ENCODE measurements around the gene PPP2R5A.
"Not testable (repeated sequence)": the region's sequence is repeated elsewhere in the genome, so short reads cannot be mapped to it uniquely, and the experiment has no call there.

The PPP2R5A gene

GRCh38 chr1:212313616-212314015 is 28.4 kb downstream of the PPP2R5A start:
- peaks cover 0 to 34% (median 20%) of the 10 kb centered on the region in 5 donors for H3K4me1 ChIP-seq (ENCODE audit: control insufficient read depth in 5 of 5, insufficient read depth in 5 of 5, low read length in 5 of 5)
- no peaks in the 10 kb centered on the region for H3K9me3 ChIP-seq (ENCODE audit: control insufficient read depth in 5 of 5, low read length in 5 of 5)
- no peak overlapping the region for H3K4me3 ChIP-seq (ENCODE audit: low read depth in 1 of 5, low read length in 5 of 5)
- peak overlapping the region; percentile 55 for H3K27ac ChIP-seq (ENCODE audit: low read depth, low read length)
- no peak overlapping the region for H3K9ac ChIP-seq (ENCODE audit: low read length in 5 of 5)
- H3K36me3 ChIP-seq (ENCODE audit: control insufficient read depth in 5 of 5, insufficient read depth in 5 of 5, low read length in 5 of 5), result no peaks in the 10 kb centered on the region
- H3K27me3 ChIP-seq (ENCODE audit: control insufficient read depth in 5 of 5, insufficient read depth in 4 of 5, low read length in 5 of 5), result no peaks in the 10 kb centered on the region

DNA sequence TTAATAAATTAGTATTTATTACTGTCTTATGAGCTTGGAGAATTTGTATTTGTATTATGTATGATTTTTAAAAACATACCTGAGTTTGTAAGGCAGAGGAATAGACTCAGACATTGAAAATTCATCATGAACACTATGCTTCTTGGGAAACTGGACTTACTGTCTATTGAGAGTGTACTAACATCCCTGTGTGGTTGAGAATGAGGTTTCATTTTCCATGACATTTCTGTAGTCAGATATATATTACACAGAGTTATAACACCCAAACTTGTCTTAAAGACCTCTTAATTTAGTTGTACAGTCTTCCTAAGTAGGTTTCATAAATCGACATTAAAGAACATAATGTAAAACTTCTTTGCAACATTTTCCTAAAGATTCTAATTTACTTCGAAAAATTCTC is 30.0 kb downstream of the PPP2R5A start:
- no peaks in the 10 kb centered on the region for H3K27me3 ChIP-seq (ENCODE audit: control insufficient read depth in 5 of 5, insufficient read depth in 4 of 5, low read length in 5 of 5)
- H3K36me3 ChIP-seq (ENCODE audit: control insufficient read depth in 5 of 5, insufficient read depth in 5 of 5, low read length in 5 of 5), result no peaks in the 10 kb centered on the region
- H3K4me1 ChIP-seq (ENCODE audit: control insufficient read depth in 5 of 5, insufficient read depth in 5 of 5, low read length in 5 of 5), result peaks cover 0 to 33% (median 21%) of the 10 kb centered on the region in 5 donors
- H3K4me3 ChIP-seq (ENCODE audit: low read depth in 1 of 5, low read length in 5 of 5), result no peak overlapping the region
- peak overlapping the region; percentile 0 for H3K27ac ChIP-seq (ENCODE audit: low read depth, low read length)
- H3K9me3 ChIP-seq (ENCODE audit: control insufficient read depth in 5 of 5, low read length in 5 of 5), result no peaks in the 10 kb centered on the region
- no peak overlapping the region for H3K9ac ChIP-seq (ENCODE audit: low read length in 5 of 5)

GRCh38 chr1:212315907-212316306 is 30.7 kb downstream of the PPP2R5A start:
- Histone ChIP-seq H3K27ac (ENCODE audit: low read depth, low read length) (peak overlapping the region; percentile 27), H3K27me3 (ENCODE audit: control insufficient read depth in 5 of 5, insufficient read depth in 4 of 5, low read length in 5 of 5) (no peaks in the 10 kb centered on the region), H3K4me3 (ENCODE audit: low read depth in 1 of 5, low read length in 5 of 5) (no peak overlapping the region), H3K9ac (ENCODE audit: low read length in 5 of 5) (peak overlapping the region in 1 of 5 donors; percentile 4), H3K4me1 (ENCODE audit: control insufficient read depth in 5 of 5, insufficient read depth in 5 of 5, low read length in 5 of 5) (peaks cover 0 to 26% (median 14%) of the 10 kb centered on the region in 5 donors), H3K36me3 (ENCODE audit: control insufficient read depth in 5 of 5, insufficient read depth in 5 of 5, low read length in 5 of 5) (no peaks in the 10 kb centered on the region), H3K9me3 (ENCODE audit: control insufficient read depth in 5 of 5, low read length in 5 of 5) (no peaks in the 10 kb centered on the region)

DNA sequence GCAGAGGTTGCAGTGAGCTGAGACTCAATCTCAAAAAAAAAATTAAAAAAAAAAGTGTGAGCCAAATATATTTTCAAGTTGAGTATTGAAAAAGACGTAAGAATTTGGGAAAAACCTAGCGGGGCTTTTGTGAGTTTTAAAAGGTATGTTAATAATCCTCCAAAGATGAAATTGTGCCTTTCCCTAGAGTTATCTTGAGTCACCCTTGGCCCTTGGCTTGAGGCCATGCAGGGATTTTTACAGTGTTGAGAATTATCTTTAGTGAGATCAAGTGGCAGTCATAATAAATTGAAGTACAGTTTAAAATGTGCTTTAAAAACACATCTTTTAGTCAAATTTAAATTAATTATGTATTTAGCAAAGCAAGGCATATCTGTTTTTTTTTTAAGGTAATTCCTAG is 32.7 kb downstream of the PPP2R5A start:
- H3K4me3 ChIP-seq (ENCODE audit: low read depth in 1 of 5, low read length in 5 of 5), result no peak overlapping the region
- H3K36me3 ChIP-seq (ENCODE audit: control insufficient read depth in 5 of 5, insufficient read depth in 5 of 5, low read length in 5 of 5), result no peaks in the 10 kb centered on the region
- H3K27me3 ChIP-seq (ENCODE audit: control insufficient read depth in 5 of 5, insufficient read depth in 4 of 5, low read length in 5 of 5), result no peaks in the 10 kb centered on the region
- peaks cover 0 to 26% (median 12%) of the 10 kb centered on the region in 5 donors for H3K4me1 ChIP-seq (ENCODE audit: control insufficient read depth in 5 of 5, insufficient read depth in 5 of 5, low read length in 5 of 5)
- H3K9me3 ChIP-seq (ENCODE audit: control insufficient read depth in 5 of 5, low read length in 5 of 5), result no peaks in the 10 kb centered on the region
- no peak overlapping the region for H3K27ac ChIP-seq (ENCODE audit: low read depth, low read length)
- no peak overlapping the region for H3K9ac ChIP-seq (ENCODE audit: low read length in 5 of 5)

- H3K27me3 ChIP-seq (ENCODE audit: control insufficient read depth in 5 of 5, insufficient read depth in 4 of 5, low read length in 5 of 5), result not testable (repeated sequence)
These were observed 35.8 kb downstream of the PPP2R5A start for GRCh38 chr1:212321031-212321430.

DNA sequence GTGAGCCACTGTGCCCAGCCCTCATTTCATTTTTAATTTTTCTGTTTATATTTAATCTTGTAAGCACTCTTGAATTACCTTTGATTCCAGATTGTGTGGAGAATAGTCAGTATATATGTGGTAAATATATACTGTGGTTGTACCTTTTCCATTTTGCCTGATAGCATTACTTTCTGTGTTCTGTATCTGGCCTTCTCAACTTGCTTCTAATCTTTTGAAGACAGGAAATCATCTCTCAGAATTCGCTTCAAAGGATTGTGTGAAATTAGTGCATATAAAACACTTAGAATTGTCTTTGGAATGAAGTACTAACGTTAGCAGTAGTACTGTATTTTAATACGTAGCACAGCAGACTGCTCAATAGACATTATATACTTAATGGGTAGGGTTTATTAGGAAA is 37.9 kb downstream of the PPP2R5A start:
- Histone ChIP-seq H3K27me3 (ENCODE audit: control insufficient read depth in 5 of 5, insufficient read depth in 4 of 5, low read length in 5 of 5) (no peaks in the 10 kb centered on the region), H3K36me3 (ENCODE audit: control insufficient read depth in 5 of 5, insufficient read depth in 5 of 5, low read length in 5 of 5) (no peaks in the 10 kb centered on the region), H3K9ac (ENCODE audit: low read length in 5 of 5) (no peak overlapping the region), H3K9me3 (ENCODE audit: control insufficient read depth in 5 of 5, low read length in 5 of 5) (no peaks in the 10 kb centered on the region), H3K27ac (ENCODE audit: low read depth, low read length) (peak overlapping the region; percentile 18), H3K4me3 (ENCODE audit: low read depth in 1 of 5, low read length in 5 of 5) (no peak overlapping the region), H3K4me1 (ENCODE audit: control insufficient read depth in 5 of 5, insufficient read depth in 5 of 5, low read length in 5 of 5) (peaks cover 0 to 20% (median 8%) of the 10 kb centered on the region in 5 donors)

More at GRCh38 chr1:212321031-212321430, 35.8 kb downstream of the PPP2R5A start:
- not testable (repeated sequence) for H3K4me3 ChIP-seq (ENCODE audit: low read depth in 1 of 5, low read length in 5 of 5); H3K27ac ChIP-seq (ENCODE audit: low read depth, low read length); H3K9me3 ChIP-seq (ENCODE audit: control insufficient read depth in 5 of 5, low read length in 5 of 5); H3K9ac ChIP-seq (ENCODE audit: low read length in 5 of 5); H3K36me3 ChIP-seq (ENCODE audit: control insufficient read depth in 5 of 5, insufficient read depth in 5 of 5, low read length in 5 of 5)
- H3K4me1 ChIP-seq (ENCODE audit: control insufficient read depth in 5 of 5, insufficient read depth in 5 of 5, low read length in 5 of 5), result peaks cover 0 to 32% (median 10%) of the 10 kb centered on the region in 5 donors

DNA sequence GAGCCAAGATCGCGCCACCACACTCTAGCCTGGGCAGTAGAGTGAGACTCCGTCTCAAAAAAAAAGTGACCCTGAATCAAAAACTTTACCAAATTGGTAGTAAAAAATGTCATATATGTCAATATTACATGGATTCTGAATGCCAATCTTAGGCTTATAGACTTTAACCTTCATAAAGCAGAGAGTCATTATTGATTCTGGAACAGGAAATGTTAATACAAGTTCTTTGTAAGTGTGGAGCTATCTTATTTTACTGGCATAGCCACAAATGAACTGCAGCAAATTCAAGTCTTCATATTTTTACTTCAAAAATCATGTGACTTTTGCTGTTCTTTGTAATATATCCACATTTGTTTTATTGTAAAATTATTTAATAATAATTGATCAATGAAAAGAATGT is 41.3 kb downstream of the PPP2R5A start:
- Histone ChIP-seq H3K36me3 (ENCODE audit: control insufficient read depth in 5 of 5, insufficient read depth in 5 of 5, low read length in 5 of 5) (peaks cover 2 to 3% (median 3%) of the 10 kb centered on the region in 5 donors), H3K9me3 (ENCODE audit: control insufficient read depth in 5 of 5, low read length in 5 of 5) (no peaks in the 10 kb centered on the region), H3K27ac (ENCODE audit: low read depth, low read length) (no peak overlapping the region), H3K9ac (ENCODE audit: low read length in 5 of 5) (no peak overlapping the region), H3K27me3 (ENCODE audit: control insufficient read depth in 5 of 5, insufficient read depth in 4 of 5, low read length in 5 of 5) (no peaks in the 10 kb centered on the region), H3K4me1 (ENCODE audit: control insufficient read depth in 5 of 5, insufficient read depth in 5 of 5, low read length in 5 of 5) (peaks cover 0 to 12% (median 6%) of the 10 kb centered on the region in 5 donors), H3K4me3 (ENCODE audit: low read depth in 1 of 5, low read length in 5 of 5) (no peak overlapping the region)

GRCh38 chr1:212328248-212328647 is 43.0 kb downstream of the PPP2R5A start:
- peak overlapping the region; percentile 40 for H3K27ac ChIP-seq (ENCODE audit: low read depth, low read length)
- no peak overlapping the region for H3K9ac ChIP-seq (ENCODE audit: low read length in 5 of 5)
- H3K36me3 ChIP-seq (ENCODE audit: control insufficient read depth in 5 of 5, insufficient read depth in 5 of 5, low read length in 5 of 5), result peaks cover 3 to 11% (median 3%) of the 10 kb centered on the region in 5 donors
- H3K4me3 ChIP-seq (ENCODE audit: low read depth in 1 of 5, low read length in 5 of 5), result no peak overlapping the region
- no peaks in the 10 kb centered on the region for H3K27me3 ChIP-seq (ENCODE audit: control insufficient read depth in 5 of 5, insufficient read depth in 4 of 5, low read length in 5 of 5)
- no peaks in the 10 kb centered on the region for H3K9me3 ChIP-seq (ENCODE audit: control insufficient read depth in 5 of 5, low read length in 5 of 5)
- H3K4me1 ChIP-seq (ENCODE audit: control insufficient read depth in 5 of 5, insufficient read depth in 5 of 5, low read length in 5 of 5), result peaks cover 0 to 9% (median 6%) of the 10 kb centered on the region in 5 donors

DNA sequence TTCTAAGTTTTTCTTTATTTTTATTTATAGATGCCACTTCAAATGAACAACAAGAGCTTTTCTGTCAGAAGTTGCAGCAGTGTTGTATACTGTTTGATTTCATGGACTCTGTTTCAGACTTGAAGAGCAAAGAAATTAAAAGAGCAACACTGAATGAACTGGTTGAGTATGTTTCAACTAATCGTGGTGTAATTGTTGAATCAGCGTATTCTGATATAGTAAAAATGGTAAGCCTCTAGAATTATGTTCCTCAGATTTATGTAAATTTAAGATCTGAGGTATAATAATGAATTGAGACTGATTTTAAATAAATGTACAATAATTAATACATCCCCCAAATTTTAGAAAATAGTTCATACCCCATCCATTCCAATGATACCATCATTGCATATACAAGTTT is 43.9 kb downstream of the PPP2R5A start:
- peaks cover 8 to 20% (median 11%) of the 10 kb centered on the region in 5 donors for H3K36me3 ChIP-seq (ENCODE audit: control insufficient read depth in 5 of 5, insufficient read depth in 5 of 5, low read length in 5 of 5)
- no peak overlapping the region for H3K4me3 ChIP-seq (ENCODE audit: low read depth in 1 of 5, low read length in 5 of 5)
- H3K27ac ChIP-seq (ENCODE audit: low read depth, low read length), result no peak overlapping the region
- peaks cover 0 to 9% (median 6%) of the 10 kb centered on the region in 5 donors for H3K4me1 ChIP-seq (ENCODE audit: control insufficient read depth in 5 of 5, insufficient read depth in 5 of 5, low read length in 5 of 5)
- no peak overlapping the region for H3K9ac ChIP-seq (ENCODE audit: low read length in 5 of 5)
- H3K27me3 ChIP-seq (ENCODE audit: control insufficient read depth in 5 of 5, insufficient read depth in 4 of 5, low read length in 5 of 5), result no peaks in the 10 kb centered on the region
- H3K9me3 ChIP-seq (ENCODE audit: control insufficient read depth in 5 of 5, low read length in 5 of 5), result no peaks in the 10 kb centered on the region

- H3K27me3 ChIP-seq (ENCODE audit: control insufficient read depth in 5 of 5, insufficient read depth in 4 of 5, low read length in 5 of 5), result no peaks in the 10 kb centered on the region
- no peaks in the 10 kb centered on the region for H3K9me3 ChIP-seq (ENCODE audit: control insufficient read depth in 5 of 5, low read length in 5 of 5)
- H3K27ac ChIP-seq (ENCODE audit: low read depth, low read length), result no peak overlapping the region
- H3K36me3 ChIP-seq (ENCODE audit: control insufficient read depth in 5 of 5, insufficient read depth in 5 of 5, low read length in 5 of 5), result peaks cover 11 to 36% (median 23%) of the 10 kb centered on the region in 5 donors
- peak overlapping the region in 1 of 5 donors; percentile 56 for H3K9ac ChIP-seq (ENCODE audit: low read length in 5 of 5)
- H3K4me1 ChIP-seq (ENCODE audit: control insufficient read depth in 5 of 5, insufficient read depth in 5 of 5, low read length in 5 of 5), result peaks cover 0 to 9% (median 0%) of the 10 kb centered on the region in 5 donors
- H3K4me3 ChIP-seq (ENCODE audit: low read depth in 1 of 5, low read length in 5 of 5), result no peak overlapping the region
These were observed 55.9 kb downstream of the PPP2R5A start for GRCh38 chr1:212341090-212341489.
